Measurements from ENCODE around the gene SELENOO.

The SELENOO gene

DNA sequence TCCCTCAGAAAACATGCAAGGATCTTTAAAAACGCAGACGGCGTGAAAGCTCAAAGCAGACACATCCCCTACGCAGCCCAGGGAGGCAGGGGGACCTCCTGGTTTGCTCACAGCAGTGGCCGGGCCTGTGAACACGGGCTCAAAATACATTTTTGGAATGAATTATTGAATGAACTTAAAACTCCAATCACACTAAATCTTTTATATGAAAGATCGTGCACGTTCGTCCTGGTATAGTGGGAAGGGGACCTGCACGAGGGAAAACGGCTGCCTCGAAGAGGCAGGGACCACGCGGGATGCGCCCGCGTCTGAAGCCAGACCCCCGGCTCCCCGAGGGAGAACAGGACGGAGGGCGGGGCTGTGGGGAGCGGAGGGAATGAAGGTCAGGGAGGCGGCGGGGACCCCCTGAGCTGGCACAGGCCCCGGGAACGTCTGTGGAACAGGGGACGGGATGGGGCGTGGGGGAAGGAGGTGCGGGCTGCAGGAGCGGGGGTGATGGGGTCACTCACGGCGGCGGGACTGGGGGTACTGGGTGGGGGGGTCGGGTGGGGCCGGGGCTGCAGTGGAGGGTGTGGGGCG, 31.5 kb upstream of the SELENOO start:
- no peak overlapping the region for H3K4me3 ChIP-seq (ENCODE audit: low read length)
- no peak for TF ChIP-seq ZNF274 (IDR thresholded peaks at IDR 0.05; ENCODE audit: low read depth, low read length)

DNA sequence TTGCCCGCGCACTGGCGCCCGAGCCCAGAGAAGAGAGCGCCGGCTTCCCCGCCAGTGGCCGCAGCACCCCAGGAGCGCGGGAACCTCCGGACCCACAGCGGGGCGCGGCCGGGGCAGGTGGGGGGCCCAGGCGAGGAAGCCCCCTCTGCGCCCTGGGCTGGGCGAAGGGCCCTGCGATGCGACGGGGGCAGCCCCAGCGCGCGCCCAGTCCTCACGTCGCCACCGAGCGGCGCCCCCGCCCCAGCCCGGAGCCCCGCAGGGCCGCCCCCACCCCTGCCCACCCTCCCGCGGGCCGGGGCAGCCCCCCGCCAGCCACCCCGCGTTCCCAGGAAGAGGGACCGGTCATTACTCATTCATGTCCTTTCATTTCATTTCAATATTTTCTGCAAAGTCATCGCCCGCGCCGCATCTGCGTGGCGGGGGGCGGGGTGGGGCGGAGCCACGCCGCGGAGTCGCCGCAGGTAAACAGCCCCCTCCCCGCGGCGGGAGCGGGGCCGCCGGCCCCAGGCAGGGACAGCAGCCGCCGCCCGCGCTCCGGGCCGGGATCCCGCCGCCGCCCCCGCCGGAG, 31.0 kb upstream of the SELENOO start:
- peak overlapping the region; percentile 52 for H3K4me3 ChIP-seq (ENCODE audit: low read length)
- no peak for TF ChIP-seq ZNF274 (IDR thresholded peaks at IDR 0.05; ENCODE audit: low read depth, low read length)

DNA sequence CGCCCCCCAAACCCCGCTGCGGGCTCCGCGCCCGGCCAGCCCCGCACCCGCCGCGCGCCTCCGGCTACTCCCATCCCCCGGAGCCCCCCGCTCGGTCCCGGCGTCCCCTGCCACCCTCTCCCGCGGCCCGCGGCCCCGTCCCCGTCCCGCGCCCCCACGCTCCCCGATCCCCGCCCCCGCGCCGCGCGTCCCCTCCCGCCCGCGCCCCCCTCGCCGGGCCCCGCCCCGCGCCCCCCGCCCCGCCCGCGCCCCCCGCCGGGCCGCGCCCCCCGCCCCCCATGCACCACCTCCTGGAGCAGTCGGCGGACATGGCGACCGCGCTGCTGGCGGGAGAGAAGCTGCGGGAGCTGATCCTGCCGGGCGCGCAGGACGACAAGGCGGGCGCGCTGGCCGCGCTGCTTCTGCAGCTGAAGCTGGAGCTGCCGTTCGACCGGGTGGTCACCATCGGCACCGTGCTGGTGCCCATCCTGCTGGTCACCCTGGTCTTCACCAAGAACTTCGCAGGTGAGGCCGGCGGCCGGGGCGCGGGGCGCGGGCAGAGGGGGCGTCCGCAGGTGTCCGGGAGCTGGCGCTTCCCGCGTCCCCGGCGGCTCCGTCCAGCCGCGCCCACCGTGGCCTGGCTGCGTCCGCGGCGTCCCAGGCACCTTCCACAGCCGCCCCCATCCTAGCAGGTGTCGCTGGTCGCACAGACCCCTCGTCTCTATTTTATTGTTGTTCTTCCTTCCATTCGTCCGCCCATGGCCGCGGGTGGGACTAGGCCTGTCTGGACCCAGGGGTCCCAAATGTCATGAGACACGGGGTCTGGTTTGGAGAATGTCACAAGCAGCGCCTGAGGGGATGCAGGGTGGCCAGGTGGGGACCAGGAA, 30.1 kb upstream of the SELENOO start, which contains the start of gene PANX2:
PANX2 (plus strand) TSS at position 279 of the 866 bp plus-strand sequence; CDS start at position 279, 0 bp downstream.
- peak within 1 kb of the TSS; percentile 52 for H3K4me3 ChIP-seq (ENCODE audit: low read length)
- TF ChIP-seq ZNF274 (IDR thresholded peaks at IDR 0.05; ENCODE audit: low read depth, low read length) = no peak

DNA sequence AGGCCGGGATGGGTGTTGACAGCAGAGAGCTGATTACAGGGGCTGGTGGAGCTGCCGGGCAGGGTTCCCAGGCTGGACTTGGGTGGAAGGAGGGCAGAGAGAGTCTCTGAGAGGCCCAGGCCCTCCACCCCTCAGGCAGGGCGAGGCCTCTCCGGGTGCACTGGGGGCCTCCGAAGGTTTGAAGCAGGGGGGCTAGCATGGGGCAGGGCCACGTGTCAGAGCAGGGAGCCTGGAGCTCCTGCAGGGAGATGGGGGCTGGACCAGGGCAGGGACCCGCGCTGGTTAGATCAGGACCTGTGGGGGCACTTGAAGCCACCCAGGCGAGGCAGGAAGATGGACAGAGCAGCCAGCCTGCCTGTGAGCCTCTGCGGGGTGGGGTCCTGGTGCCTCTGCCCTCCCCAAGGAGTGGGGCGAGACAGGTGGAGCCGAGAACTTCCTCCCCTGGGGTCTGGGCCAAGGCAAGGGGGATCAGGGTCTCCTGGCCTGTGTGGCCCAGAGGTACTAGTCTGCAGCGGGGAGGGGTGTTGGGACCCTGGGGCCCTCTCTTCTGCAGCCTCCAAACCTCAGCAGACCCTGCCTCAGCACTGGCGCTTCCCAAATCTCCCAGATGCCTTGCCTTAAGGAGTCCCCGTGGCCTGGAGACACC, 29.4 kb upstream of the SELENOO start:
- no peak overlapping the region for H3K4me3 ChIP-seq (ENCODE audit: low read length)

DNA sequence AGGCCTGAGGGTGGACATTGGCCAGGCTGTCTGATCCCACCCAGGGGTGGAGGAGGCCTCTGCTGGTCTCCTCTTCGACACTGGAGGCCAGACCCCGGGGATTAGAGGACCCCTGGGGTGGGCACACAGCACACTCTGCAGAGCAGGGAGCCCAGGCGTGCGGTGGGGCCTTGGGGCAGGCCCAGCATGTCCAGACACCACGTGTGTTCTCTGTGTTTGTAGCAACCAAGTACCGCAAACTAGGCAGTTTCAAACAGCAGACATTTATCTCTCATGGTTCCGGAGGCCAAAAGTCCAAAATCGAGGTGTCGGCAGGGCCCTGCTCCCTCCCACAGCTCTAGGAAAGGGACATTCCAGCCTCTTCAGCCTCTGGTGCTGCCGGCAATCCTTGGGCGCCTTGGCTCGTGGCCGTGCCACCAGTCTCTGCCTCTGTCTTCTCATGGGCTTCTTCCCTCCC, 28.8 kb upstream of the SELENOO start:
- no peak overlapping the region for H3K4me3 ChIP-seq (ENCODE audit: low read length)
- TF ChIP-seq ZNF274 (IDR thresholded peaks at IDR 0.05; ENCODE audit: low read depth, low read length) = no peak

More for the DNA sequence above, 29.4 kb upstream of the SELENOO start:
- TF ChIP-seq ZNF274 (IDR thresholded peaks at IDR 0.05; ENCODE audit: low read depth, low read length) = no peak

DNA sequence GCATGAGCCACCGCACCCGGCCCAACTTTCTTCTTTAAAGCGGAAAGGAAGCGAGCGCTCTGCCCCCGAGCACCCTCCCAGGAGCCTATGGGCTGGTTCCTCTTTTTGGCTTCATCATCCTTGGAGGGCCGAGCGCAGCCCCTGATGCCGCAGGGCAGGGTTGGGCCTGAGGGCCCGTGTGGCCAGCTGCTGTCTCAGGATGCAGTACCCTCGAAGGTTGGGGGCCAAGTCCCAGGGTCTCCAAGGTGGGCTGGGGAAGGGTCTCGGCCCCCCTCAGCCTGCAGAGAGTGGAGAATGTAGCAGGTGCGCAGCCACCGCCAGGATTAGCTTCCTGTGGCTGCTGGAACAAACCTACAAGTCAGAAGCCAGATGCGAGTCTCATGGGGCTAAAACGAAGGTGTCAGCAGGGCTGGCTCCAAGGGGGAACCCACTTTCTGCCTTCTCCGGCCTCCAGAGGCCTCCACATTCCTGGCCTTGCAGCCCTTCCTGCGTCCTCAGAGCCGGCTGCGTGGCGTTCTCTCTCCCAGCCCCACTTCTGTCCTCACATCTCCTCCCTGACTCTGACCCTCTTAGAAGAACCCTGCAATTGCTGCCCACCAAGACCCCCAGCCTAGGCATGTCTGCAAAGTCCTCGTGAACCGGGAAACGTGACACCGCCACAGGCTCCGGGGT, 27.4 kb upstream of the SELENOO start:
- no peak for TF ChIP-seq ZNF274 (IDR thresholded peaks at IDR 0.05; ENCODE audit: low read depth, low read length)
- H3K4me3 ChIP-seq (ENCODE audit: low read length) = no peak overlapping the region

DNA sequence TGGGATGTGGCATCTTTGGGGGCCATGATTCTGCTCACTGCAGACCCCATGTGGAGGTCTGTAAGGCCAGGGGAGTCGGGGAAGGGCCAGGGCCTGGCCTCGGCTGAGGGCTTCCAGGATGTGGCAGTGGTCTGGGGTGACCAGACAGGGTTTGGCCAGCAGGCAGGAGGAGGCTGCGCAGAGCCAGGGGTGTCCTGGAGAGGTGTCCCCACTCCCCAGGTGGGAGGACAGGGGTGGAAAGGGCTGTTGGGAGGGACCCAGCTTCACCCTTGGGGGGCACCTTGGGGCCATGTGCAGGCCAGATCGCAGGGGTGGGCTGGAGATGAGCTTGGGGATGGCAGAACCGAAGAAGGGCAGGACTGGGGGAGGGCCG, 26.8 kb upstream of the SELENOO start:
- no peak overlapping the region for H3K4me3 ChIP-seq (ENCODE audit: low read length)
- no peak for TF ChIP-seq ZNF274 (IDR thresholded peaks at IDR 0.05; ENCODE audit: low read depth, low read length)

DNA sequence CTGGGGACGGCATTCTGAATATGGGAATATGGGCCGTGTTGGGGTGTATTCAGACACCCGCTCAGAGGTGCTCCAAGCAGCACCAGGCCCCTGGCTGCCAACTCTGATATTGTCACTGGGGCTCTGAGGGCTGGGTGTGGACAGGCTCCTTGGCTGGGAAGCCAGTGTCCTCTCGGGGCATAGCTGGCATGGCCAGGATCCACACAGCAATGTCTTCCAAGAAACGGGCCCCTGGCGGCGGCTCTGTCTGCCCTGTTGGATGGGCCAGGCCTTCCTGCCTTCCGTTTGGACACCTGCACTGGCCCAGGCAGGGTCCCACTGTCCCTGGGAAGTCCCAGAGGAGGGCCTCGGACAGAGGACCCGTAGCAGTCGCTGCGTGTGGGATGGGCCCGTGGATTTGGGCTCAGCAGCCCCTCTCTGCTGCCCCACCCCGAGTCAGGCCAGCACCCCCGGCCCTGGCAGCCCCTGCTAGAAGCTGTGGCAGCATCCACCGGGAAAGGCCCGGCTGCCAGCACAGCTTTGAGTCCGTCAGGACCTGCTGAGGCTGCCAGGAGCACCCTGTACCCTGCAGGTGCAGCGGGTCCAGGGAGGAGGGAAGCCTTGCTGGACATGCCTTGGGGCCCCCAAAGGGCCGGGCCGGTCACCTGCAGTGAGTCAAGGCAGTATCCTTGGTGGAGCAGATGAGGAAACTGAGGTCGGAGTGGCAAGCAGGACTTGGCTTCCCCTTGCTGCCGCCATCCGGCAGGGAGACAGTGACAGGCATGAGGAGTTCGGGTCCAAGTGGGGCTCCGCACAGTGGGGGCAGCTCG, 26.2 kb upstream of the SELENOO start:
- no peak for TF ChIP-seq ZNF274 (IDR thresholded peaks at IDR 0.05; ENCODE audit: low read depth, low read length)
- H3K4me3 ChIP-seq (ENCODE audit: low read length) = no peak overlapping the region

DNA sequence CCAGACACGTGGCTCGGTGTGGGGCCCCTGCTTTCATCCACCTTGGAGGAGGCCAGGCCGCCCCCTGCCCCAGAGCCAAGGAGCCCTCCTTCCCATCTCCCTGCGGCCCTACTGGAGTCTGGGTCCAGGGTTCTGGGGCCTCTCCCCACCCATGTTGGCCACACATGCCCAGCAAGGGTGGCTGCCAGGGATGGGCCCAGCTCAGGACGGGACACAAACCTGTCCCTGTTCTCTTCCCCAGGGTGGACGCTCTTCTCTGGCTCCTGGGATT, 25.7 kb upstream of the SELENOO start:
- no peak for TF ChIP-seq ZNF274 (IDR thresholded peaks at IDR 0.05; ENCODE audit: low read depth, low read length)
- no peak overlapping the region for H3K4me3 ChIP-seq (ENCODE audit: low read length)

DNA sequence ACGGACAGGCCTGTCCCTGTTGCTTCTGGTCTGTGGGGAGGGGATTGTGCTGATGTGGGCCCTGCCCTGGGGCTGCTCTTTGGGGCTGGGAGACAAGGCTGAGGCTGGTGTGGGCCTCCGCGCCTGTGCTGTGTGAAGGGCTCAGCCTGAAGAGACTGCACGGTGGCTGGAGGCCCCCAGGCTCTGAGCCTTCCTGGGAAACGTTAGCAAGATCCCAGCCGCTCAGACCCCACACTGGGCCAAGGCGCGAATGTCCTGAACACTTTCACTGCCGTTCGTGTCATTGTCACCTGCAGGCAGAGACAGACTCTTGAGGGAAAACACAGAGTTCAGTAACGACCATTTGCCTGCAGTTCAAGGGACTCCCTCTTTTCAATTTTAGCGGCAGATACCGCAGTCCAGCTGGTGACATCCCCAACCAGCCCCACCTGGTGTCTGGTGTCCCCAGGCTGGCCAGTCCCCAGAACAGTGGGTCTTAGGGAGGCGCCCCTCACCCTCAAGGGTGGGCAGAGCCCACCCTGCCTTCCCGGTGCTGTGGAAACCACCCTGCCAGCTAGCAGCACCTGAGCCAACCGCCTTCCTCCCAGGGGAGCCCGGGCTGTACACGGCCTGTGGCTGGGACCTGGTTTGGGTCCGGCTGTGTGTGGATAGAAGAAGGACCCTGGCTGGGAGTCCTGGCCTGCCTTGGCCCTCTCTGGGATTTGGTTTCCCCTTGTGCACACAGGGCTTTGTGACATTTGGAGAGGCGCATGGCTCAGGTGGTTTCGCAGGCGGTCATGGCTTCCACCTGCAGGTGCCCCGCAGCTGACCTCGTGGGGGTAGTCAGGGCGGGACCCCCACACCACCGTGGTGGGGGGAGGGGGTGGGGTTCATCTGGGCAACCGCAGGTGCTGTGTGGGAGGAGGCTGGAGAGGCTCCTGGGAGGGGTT, 24.6 kb upstream of the SELENOO start:
- TF ChIP-seq ZNF274 (IDR thresholded peaks at IDR 0.05; ENCODE audit: low read depth, low read length) = no peak
- no peak overlapping the region for H3K4me3 ChIP-seq (ENCODE audit: low read length)

DNA sequence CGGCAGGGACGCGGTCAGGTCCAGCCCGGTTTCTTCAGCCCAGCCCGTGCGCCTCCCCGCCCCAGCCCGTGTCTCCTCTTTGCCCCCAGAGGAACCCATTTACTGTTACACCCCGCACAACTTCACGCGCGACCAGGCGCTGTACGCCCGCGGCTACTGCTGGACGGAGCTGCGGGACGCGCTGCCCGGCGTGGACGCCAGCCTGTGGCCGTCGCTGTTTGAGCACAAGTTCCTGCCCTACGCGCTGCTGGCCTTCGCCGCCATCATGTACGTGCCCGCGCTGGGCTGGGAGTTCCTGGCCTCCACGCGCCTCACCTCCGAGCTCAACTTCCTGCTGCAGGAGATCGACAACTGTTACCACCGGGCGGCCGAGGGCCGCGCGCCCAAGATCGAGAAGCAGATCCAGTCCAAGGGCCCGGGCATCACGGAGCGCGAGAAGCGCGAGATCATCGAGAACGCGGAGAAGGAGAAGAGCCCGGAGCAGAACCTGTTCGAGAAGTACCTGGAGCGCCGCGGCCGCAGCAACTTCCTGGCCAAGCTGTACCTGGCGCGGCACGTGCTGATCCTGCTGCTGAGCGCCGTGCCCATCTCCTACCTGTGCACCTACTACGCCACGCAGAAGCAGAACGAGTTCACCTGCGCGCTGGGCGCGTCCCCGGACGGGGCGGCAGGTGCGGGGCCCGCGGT, 23.8 kb upstream of the SELENOO start:
- no peak for TF ChIP-seq ZNF274 (IDR thresholded peaks at IDR 0.05; ENCODE audit: low read depth, low read length)
- H3K4me3 ChIP-seq (ENCODE audit: low read length) = no peak overlapping the region
